GM12872 (cell line): ENCODE measurements around the gene TENM3.

Experiments used
- CTCF ChIP-seq: IDR thresholded peaks from 3 replicates; pipeline ENCODE4 v1.5.1; 2011; ENCODE audit warnings: low read depth, mild to moderate bottlenecking, low read length, moderate library complexity; ENCODE audit not compliant: insufficient read depth

TENM3 gene

GRCh38 chr4:182521011-182521410 is 277.8 kb downstream of the TENM3 start:
- no peak for TF ChIP-seq CTCF

GRCh38 chr4:182528819-182529218 is 285.6 kb downstream of the TENM3 start:
- TF ChIP-seq CTCF: no peak

GRCh38 chr4:182530451-182530850 is 287.2 kb downstream of the TENM3 start:
- no peak for TF ChIP-seq CTCF

GRCh38 chr4:182531555-182532162 is 288.5 kb downstream of the TENM3 start:
- TF ChIP-seq CTCF: no peak

GRCh38 chr4:182532441-182532840 is 289.2 kb downstream of the TENM3 start:
- no peak for TF ChIP-seq CTCF

- TF ChIP-seq CTCF: no peak
Observed at GRCh38 chr4:182533964-182534363, 290.8 kb downstream of the TENM3 start.

GRCh38 chr4:182536221-182536811 is 293.1 kb downstream of the TENM3 start:
- no peak for TF ChIP-seq CTCF
